Transverse colon (tissue), 4 donors: ENCODE data around the gene SNX15. TPM values are rescaled to one million over a fixed set of nuclear protein-coding genes. Genes with fewer than 3 reads are reported as not detected.

ENCODE experiments used
- DNase-seq: peaks from one replicate; pipeline ENCODE4 v3.0.0-alpha.2; 2019
- H3K27ac ChIP-seq, 4 donors: fragments of 200-600 bp; sonication (generic); 2 replicates each; pipeline ENCODE4 v1.5.1; 2016 to 2018; ENCODE audit warnings: inconsistent platforms in 4 of 4
- H3K27me3 ChIP-seq: fragments of 200-600 bp; sonication (generic); 2 replicates; pipeline ENCODE4 v1.5.1; 2017; ENCODE audit warnings: inconsistent platforms
- H3K36me3 ChIP-seq, 4 donors: fragments of 200-600 bp; sonication (generic); 2 replicates each; pipeline ENCODE4 v1.5.1; 2017 to 2019; ENCODE audit warnings: inconsistent platforms in 4 of 4
- H3K4me1 ChIP-seq, 4 donors: fragments of 200-600 bp; sonication (generic); 2 replicates each; pipeline ENCODE4 v1.5.1; 2017 to 2020; ENCODE audit warnings: inconsistent platforms in 4 of 4
- H3K4me3 ChIP-seq, 4 donors: fragments of 200-600 bp; sonication (generic); 1 replicate in 1 of 4; 2 replicates in 3 of 4; pipeline versions ENCODE4 v1.5.1 to v1.6.1; 2017 to 2019; ENCODE audit warnings: inconsistent platforms in 4 of 4
- H3K9me3 ChIP-seq, 2 donors: fragments of 200-600 bp; sonication (generic); 2 replicates each; pipeline ENCODE4 v1.5.1; 2017 to 2019; ENCODE audit warnings: inconsistent platforms in 2 of 2
- EP300 ChIP-seq: sonication (generic); formaldehyde crosslinking; IDR thresholded peaks from one replicate; pipeline ENCODE4 v1.6.1; 2017; ENCODE audit warnings: antibody characterized with exemption, low read depth
- POLR2A ChIP-seq: fragments of 450-650 bp; IDR thresholded peaks from one replicate; pipeline ENCODE4 v1.6.1; 2016; ENCODE audit warnings: antibody characterized with exemption, mild to moderate bottlenecking, moderate library complexity
- POLR2AphosphoS5 ChIP-seq, 3 donors: sonication (generic); formaldehyde crosslinking; IDR thresholded peaks; one replicate each; pipeline ENCODE4 v1.6.1; 2016; ENCODE audit warnings: antibody characterized with exemption in 3 of 3
- WGBS, 2 donors: methylation state at CpG; one replicate each; pipeline ENCODE4 v1.1.5; 2018; ENCODE audit warnings: low coverage in 1 of 2; 5-methylcytosine and 5-hydroxymethylcytosine counted together
- in situ Hi-C, 4 donors: fragments of 200-750 bp; cut with MboI; loops; one replicate each; pipeline versions ENCODE4 v1.15.0 to v1.15.1; 2017; ENCODE audit warnings: low sequenced_read_pairs in 3 of 4, low pct_ligation_motif_present in 1 of 4, low pct_unique_long_range_greater_than_20kb in 1 of 4
- intact Hi-C: fragments of 100-400 bp; cut with DNase I; formaldehyde crosslinking; loops from one replicate; pipeline ENCODE4 v1.15.1; 2023; ENCODE audit warnings: low total_unique reads
- total RNA-seq, 4 donors: library from RNA; depleted of rRNA; stranded (reverse); fragments of >200 nt; gene quantifications; one replicate each; pipeline ENCODE4 v1.1.0, GENCODE V29; 2016
- TF ChIP-seq, protein P1 (sequence below), 5 experiments: fragments of 200-600 bp in 3 of 5; fragments of 450-650 bp in 2 of 5; sonication (generic) in 3 of 5; IDR thresholded peaks; 1 replicate in 2 of 5; 2 replicates in 3 of 5; pipeline ENCODE4 v1.5.1; 2016 to 2017; ENCODE audit warnings: antibody characterized with exemption in 5 of 5, inconsistent platforms in 3 of 5, mild to moderate bottlenecking in 2 of 5, moderate library complexity in 1 of 5

The SNX15 gene
- total RNA-seq, 4 donors from 2014 or later, result 1.9 to 53.3 (median 35.9) TPM

DNA sequence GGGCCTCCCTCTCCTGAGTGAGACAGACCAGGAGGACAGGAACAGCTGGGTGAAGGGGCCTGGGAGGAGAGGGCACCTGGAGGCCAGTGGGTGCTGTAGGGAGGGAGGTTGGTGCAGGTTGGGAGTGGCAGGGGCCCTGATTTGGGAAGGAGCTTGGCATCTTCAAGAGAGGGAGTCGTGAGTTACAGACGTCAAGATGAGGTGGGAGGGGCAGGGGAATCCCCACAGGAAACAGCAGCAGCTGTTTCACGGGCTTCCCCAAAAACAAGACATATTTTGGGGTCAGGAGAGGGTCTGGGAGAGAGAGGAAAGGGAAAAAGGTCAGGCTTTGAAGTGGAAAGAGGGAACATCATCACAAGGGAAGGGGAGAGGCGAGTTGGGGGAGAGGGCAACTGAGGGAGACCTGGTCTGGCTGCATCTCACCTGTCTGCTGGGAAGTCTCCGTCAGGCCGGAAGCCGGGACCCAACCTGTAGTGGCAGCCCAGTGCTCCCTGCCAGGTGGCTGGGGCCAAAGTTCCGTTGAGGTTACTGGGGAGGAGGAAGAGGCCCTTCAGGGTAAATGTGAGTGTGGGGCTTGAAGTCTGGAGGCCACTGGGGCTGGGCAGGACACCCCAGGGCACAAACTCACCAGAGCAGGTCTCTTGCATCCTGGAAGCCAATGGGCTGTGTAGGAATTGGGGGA is 26.7 kb downstream of the SNX15 start:
- peaks cover 0 to 3% (median 0%) of the 10 kb centered on the region in 4 donors for H3K4me1 ChIP-seq
- no peaks in the 10 kb centered on the region for H3K36me3 ChIP-seq
- H3K9me3 ChIP-seq, result no peaks in the 10 kb centered on the region
- no peak overlapping the region for H3K27ac ChIP-seq
- DNase-seq, result no peak
- in situ Hi-C loops (no loop called here), intact Hi-C loops (no loop called here)
- H3K4me3 ChIP-seq, result no peak overlapping the region
- 40 to 43% methylated on average over 2 to 8 of the region's 8 CpGs for WGBS, 2 donors
- H3K27me3 ChIP-seq, result no peaks in the 10 kb centered on the region
- TF ChIP-seq EP300 (no peak), POLR2A (no peak), POLR2AphosphoS5 (IDR thresholded peaks at IDR 0.05) (no peak)
- TF ChIP-seq, protein P1, sequence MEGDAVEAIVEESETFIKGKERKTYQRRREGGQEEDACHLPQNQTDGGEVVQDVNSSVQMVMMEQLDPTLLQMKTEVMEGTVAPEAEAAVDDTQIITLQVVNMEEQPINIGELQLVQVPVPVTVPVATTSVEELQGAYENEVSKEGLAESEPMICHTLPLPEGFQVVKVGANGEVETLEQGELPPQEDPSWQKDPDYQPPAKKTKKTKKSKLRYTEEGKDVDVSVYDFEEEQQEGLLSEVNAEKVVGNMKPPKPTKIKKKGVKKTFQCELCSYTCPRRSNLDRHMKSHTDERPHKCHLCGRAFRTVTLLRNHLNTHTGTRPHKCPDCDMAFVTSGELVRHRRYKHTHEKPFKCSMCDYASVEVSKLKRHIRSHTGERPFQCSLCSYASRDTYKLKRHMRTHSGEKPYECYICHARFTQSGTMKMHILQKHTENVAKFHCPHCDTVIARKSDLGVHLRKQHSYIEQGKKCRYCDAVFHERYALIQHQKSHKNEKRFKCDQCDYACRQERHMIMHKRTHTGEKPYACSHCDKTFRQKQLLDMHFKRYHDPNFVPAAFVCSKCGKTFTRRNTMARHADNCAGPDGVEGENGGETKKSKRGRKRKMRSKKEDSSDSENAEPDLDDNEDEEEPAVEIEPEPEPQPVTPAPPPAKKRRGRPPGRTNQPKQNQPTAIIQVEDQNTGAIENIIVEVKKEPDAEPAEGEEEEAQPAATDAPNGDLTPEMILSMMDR (IDR thresholded peaks at IDR 0.05), result no peak

- Histone ChIP-seq H3K27me3 (no peaks in the 10 kb centered on the region), H3K27ac (no peak overlapping the region), H3K4me3 (no peak overlapping the region), H3K36me3 (no peaks in the 10 kb centered on the region), H3K4me1 (peaks cover 0 to 7% (median 0%) of the 10 kb centered on the region in 4 donors), H3K9me3 (no peaks in the 10 kb centered on the region)
- no peak for DNase-seq
- in situ Hi-C loops (no loop called here), intact Hi-C loops (no loop called here)
- 78 to 82% methylated on average over 1 of the region's 1 CpG for WGBS, 2 donors
- TF ChIP-seq, protein P1 (IDR thresholded peaks at IDR 0.05), result no peak
- TF ChIP-seq POLR2A (no peak), POLR2AphosphoS5 (IDR thresholded peaks at IDR 0.05) (no peak), EP300 (no peak)
Measured at GRCh38 chr11:65055538-65055937, 28.3 kb downstream of the SNX15 start.

DNA sequence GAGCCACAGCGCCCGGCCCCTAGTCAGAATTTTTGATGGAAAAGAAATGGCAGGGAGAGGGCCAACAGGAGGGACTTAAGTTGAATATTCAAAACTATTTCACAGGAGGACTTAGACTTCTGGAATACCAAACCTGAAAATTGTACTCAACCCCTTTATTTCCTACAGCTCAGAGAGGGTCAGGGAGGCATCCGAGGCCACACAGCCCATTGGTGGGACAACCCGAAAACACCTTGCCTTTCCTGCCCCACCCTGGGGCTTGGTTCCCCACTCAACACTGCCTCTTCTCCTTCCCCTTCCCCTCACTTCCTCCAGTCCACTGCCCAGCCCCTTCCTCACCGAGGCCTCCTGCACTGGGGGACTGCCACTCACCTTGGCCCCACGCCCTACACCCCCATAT is 29.8 kb downstream of the SNX15 start:
- no peaks in the 10 kb centered on the region for H3K36me3 ChIP-seq
- peaks cover 0 to 7% (median 0%) of the 10 kb centered on the region in 4 donors for H3K4me1 ChIP-seq
- H3K4me3 ChIP-seq, result no peak overlapping the region
- intact Hi-C loops (no loop called here), in situ Hi-C loops (no loop called here)
- H3K27ac ChIP-seq, result no peak overlapping the region
- WGBS, 2 donors, result 82 to 87% methylated on average over 4 to 6 of the region's 6 CpGs
- no peaks in the 10 kb centered on the region for H3K9me3 ChIP-seq
- TF ChIP-seq POLR2A, result no peak
- TF ChIP-seq, protein P1 (IDR thresholded peaks at IDR 0.05), result no peak
- TF ChIP-seq POLR2AphosphoS5 (IDR thresholded peaks at IDR 0.05), result no peak
- no peak for TF ChIP-seq EP300
- no peaks in the 10 kb centered on the region for H3K27me3 ChIP-seq
- no peak for DNase-seq

- TF ChIP-seq POLR2A (no peak), POLR2AphosphoS5 (IDR thresholded peaks at IDR 0.05) (no peak), EP300 (no peak)
- TF ChIP-seq, protein P1 (IDR thresholded peaks at IDR 0.05), result no peak
- in situ Hi-C loops, result no loop called here
- Histone ChIP-seq H3K9me3 (no peaks in the 10 kb centered on the region), H3K4me1 (peaks cover 0 to 7% (median 0%) of the 10 kb centered on the region in 4 donors), H3K27ac (no peak overlapping the region), H3K36me3 (no peaks in the 10 kb centered on the region), H3K4me3 (no peak overlapping the region), H3K27me3 (no peaks in the 10 kb centered on the region)
- intact Hi-C loops, result no loop called here
- DNase-seq, result no peak
- WGBS, 2 donors, result 96% methylated on average over 7 of the region's 7 CpGs; no CpG with 5 or more reads in 1 of the 2 donors
Measured at GRCh38 chr11:65057526-65057925, 30.3 kb downstream of the SNX15 start.
